GM23248 (cell line): Measurements from ENCODE around the gene BZW1.

ENCODE experiments used
- EZH2 ChIP-seq: fragments of 200-600 bp; sonication (generic); IDR thresholded peaks from 2 replicates; pipeline ENCODE4 v1.6.1; 2018; ENCODE audit warnings: antibody characterized with exemption, mild to moderate bottlenecking; ENCODE audit not compliant: insufficient read depth, poor library complexity, severe bottlenecking
- EZH2phosphoT487 ChIP-seq: fragments of 200-600 bp; sonication (generic); IDR thresholded peaks from 2 replicates; pipeline ENCODE4 v1.6.1; 2018; ENCODE audit warnings: antibody characterized with exemption, moderate library complexity, mild to moderate bottlenecking, low read depth; ENCODE audit not compliant: insufficient read depth

DNA sequence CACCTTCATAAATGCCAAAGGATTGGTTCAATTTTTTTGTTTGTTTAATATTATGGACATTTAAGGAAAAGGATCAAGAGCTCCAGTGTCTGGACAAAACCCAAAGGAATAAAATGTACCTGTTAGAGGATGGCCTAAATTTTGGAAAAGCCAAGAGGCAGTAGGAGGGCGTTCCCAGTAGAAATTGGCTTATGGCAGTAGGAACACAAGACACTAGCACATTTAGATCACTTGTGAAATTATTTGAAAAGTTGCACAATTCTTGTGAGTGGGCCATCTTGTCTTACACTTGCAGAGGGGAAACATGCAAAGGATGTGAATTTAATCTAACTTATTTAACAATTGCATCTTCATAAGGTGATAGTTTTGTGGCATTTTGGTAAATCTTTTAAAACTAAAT is 3.2 kb downstream of the BZW1 start:
- TF ChIP-seq EZH2phosphoT487 (no peak), EZH2 (no peak)
